OCI-LY7 (cell line): Measurements from ENCODE around the gene NQO2. TPM values are rescaled to one million over a fixed set of nuclear protein-coding genes. Genes with fewer than 3 reads are reported as not detected.

Source experiments
- Bru-seq: library from RNA; stranded (reverse); fragments of 400-500 nt; gene quantifications from one replicate; lab custom pipeline; 2021; lab: Mats Ljungman, UMichigan
- BruChase-seq, 2 experiments: library from RNA; stranded (reverse); fragments of 400-500 nt; gene quantifications; one replicate each; lab custom pipeline; 2021; lab: Mats Ljungman, UMichigan
- BruUV-seq: library from RNA; stranded (reverse); fragments of 400-500 nt; replicated peaks from 2 replicates; lab custom pipeline; 2021; lab: Mats Ljungman, UMichigan
- CTCF ChIA-PET: fragments of 300-600 bp; sonication (Branson Sonifier 250); formaldehyde crosslinking; loops from one replicate; lab custom pipeline; 2022; ENCODE audit warnings: antibody characterized with exemption; ENCODE audit not compliant: unreplicated experiment; lab: Charles Lee
- POLR2A ChIA-PET: fragments of 300-600 bp; sonication (Branson Sonifier 250); formaldehyde crosslinking; loops from one replicate; lab custom pipeline; 2022; ENCODE audit warnings: antibody characterized with exemption; lab: Charles Lee
- DNase-seq: peaks from one replicate; pipeline ENCODE4 v3.0.0-alpha.2; 2015; ENCODE audit warnings: low spot score
- H2AFZ ChIP-seq: fragments of 200-600 bp; sonication (generic), shearing (Covaris generic); 2 replicates; pipeline ENCODE4 v1.6.1; 2014; ENCODE audit warnings: mild to moderate bottlenecking, antibody characterized with exemption, low read length, moderate library complexity
- H3K27ac ChIP-seq: fragments of 200-600 bp; sonication (generic); 2 replicates; pipeline ENCODE4 v1.5.1; 2014; ENCODE audit warnings: mixed run types, low read depth, mild to moderate bottlenecking, moderate library complexity, low read length, inconsistent platforms; ENCODE audit not compliant: poor library complexity, severe bottlenecking
- H3K36me3 ChIP-seq: fragments of 200-600 bp; sonication (generic); 2 replicates; pipeline ENCODE4 v1.6.1; 2014; ENCODE audit warnings: mild to moderate bottlenecking, antibody characterized with exemption, low read length, moderate library complexity, mixed read lengths; ENCODE audit not compliant: insufficient read depth
- H3K4me1 ChIP-seq: fragments of 200-600 bp; sonication (generic); 2 replicates; pipeline ENCODE4 v1.5.1; 2014; ENCODE audit warnings: mild to moderate bottlenecking, low read length; ENCODE audit not compliant: insufficient read depth, poor library complexity, severe bottlenecking
- H3K4me2 ChIP-seq: fragments of 200-600 bp; sonication (generic); 2 replicates; pipeline ENCODE4 v1.6.1; 2014; ENCODE audit warnings: mild to moderate bottlenecking, low read length
- H3K4me3 ChIP-seq: fragments of 200-600 bp; sonication (generic); 2 replicates; pipeline ENCODE4 v1.5.1; 2014; ENCODE audit warnings: mild to moderate bottlenecking, low read depth, low read length; ENCODE audit not compliant: poor library complexity, severe bottlenecking
- H3K79me2 ChIP-seq: fragments of 200-600 bp; sonication (generic); 2 replicates; pipeline ENCODE4 v1.6.1; 2016; ENCODE audit warnings: low read depth, mild to moderate bottlenecking, low read length, moderate library complexity, mixed read lengths; ENCODE audit not compliant: insufficient read depth
- H3K9me2 ChIP-seq: fragments of 200-600 bp; sonication (generic); 2 replicates; pipeline ENCODE4 v1.6.1; 2016; ENCODE audit warnings: mild to moderate bottlenecking, low read length, mixed read lengths; ENCODE audit not compliant: insufficient read depth
- H3K9me3 ChIP-seq: fragments of 200-600 bp; sonication (generic); 2 replicates; pipeline ENCODE4 v1.6.1; 2014; ENCODE audit warnings: mild to moderate bottlenecking, mixed run types, low read length, mixed read lengths
- H4K20me1 ChIP-seq: fragments of 200-600 bp; sonication (generic); 2 replicates; pipeline ENCODE4 v1.6.1; 2014; ENCODE audit warnings: mild to moderate bottlenecking, antibody characterized with exemption, low read length, moderate library complexity, mixed read lengths; ENCODE audit not compliant: insufficient read depth
- EZH2phosphoT487 ChIP-seq: fragments of 200-600 bp; sonication (generic); IDR thresholded peaks from 2 replicates; pipeline ENCODE4 v1.6.1; 2018; ENCODE audit warnings: low read depth, borderline replicate concordance, mild to moderate bottlenecking, mixed run types, antibody characterized with exemption, low read length, moderate library complexity, mixed read lengths
- intact Hi-C: fragments of 100-400 bp; cut with micrococcal nuclease; formaldehyde crosslinking; loops from one replicate; pipeline ENCODE4 v1.10.0; 2022; ENCODE audit not compliant: unreplicated experiment
- long read RNA-seq: library from polyadenylated mRNA; stranded (forward); transcript quantifications from one replicate; pipeline ENCODE4 v2.0.0, GENCODE V29; 2022
- total RNA-seq, 2 experiments: library from RNA; depleted of rRNA in 1 of 2; stranded (reverse); fragments of >200 nt in 1 of 2; shearing (Covaris generic) in 1 of 2; gene quantifications; 2 replicates each; pipeline ENCODE4 v1.2.3, GENCODE V29; 2014 to 2022
- TF ChIP-seq, protein P1 (sequence below): fragments of 200-600 bp; sonication (generic); conservative IDR thresholded peaks from 2 replicates; pipeline ENCODE4 v1.5.1; 2014; ENCODE audit warnings: mild to moderate bottlenecking, antibody characterized with exemption, low read length, moderate library complexity, mixed read lengths

The NQO2 gene, protein sequence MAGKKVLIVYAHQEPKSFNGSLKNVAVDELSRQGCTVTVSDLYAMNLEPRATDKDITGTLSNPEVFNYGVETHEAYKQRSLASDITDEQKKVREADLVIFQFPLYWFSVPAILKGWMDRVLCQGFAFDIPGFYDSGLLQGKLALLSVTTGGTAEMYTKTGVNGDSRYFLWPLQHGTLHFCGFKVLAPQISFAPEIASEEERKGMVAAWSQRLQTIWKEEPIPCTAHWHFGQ
- total RNA-seq (2014; rRNA removed; shearing (Covaris generic)) (8.4 and 11.1 TPM in 2 replicates), total RNA-seq (2022) (9.9 and 12.2 TPM in 2 replicates), Bru-seq, nascent RNA (percentile 50 among the genes with signal in this experiment), BruChase-seq, experiment 1, labeled RNA remaining after a 6-hour chase (percentile 51 among the genes with signal in this experiment), BruChase-seq, experiment 2, labeled RNA remaining after a 2-hour chase (percentile 46 among the genes with signal in this experiment)
- long read RNA-seq, full-length matches to known transcripts: 7 of 18 reads
- long read RNA-seq, partial matches to known transcripts: 1 of 18 reads
- long read RNA-seq, other reads (novel, unspliced or antisense): 10 of 18 reads

DNA sequence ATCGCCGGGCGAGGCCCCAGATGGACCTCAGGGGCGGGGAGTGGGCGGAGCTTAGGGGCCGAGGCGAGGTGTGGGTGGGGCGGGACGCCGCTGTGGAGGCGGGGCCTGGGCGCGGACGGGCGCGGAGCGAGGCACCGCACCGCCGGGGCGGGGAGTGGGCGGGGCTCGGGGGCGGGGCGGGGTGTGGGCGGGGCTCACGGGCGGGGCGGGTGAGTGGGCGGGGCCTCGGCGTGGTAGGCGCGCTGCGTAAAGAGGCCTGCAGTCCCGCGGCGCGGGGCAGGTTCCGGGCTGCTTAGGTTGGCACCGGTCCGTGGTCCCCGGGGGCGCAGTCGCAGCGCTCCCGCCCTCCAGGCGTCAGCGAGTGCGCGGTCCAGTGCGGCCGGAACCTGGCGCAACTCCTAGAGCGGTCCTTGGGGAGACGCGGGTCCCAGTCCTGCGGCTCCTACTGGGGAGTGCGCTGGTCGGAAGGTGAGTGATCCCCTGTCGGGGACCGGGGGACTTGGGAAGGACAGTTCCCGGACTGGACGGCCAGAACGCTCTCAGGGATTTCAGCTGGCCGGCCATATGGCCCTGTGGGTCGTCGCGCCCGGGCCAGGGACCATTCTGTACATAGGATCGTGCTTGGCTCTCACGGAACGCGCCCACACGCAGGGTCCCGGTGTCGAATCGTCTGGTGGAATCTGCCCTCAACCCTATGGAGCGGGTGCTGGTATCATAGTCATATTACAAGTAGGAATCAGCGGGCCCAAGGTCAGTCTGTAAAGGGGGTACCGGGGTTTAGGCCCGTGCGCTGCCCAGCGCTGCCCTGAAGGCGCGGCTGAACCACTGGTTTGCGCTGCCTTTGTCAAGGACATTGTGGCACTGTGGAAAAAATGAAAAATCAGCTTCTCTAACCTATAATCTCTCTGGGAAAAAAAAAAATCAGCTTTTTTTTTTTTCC is at the start of gene NQO2:
Gene NQO2 (plus strand): TSS at position 277 of the 940 bp plus-strand sequence. CDS start 6,659 bp downstream, outside the sequence.
- Histone ChIP-seq H3K9me2 (no peaks in the 10 kb centered on the region), H3K36me3 (peaks cover 4% of the 10 kb centered on the region), H3K4me1 (peaks cover 18% of the 10 kb centered on the region), H3K79me2 (no peaks in the 10 kb centered on the region), H3K4me3 (peak within 1 kb of the TSS; percentile 89), H3K4me2 (peak within 1 kb of the TSS; percentile 96), H2AFZ (peak within 1 kb of the TSS; percentile 73), H3K27ac (peak within 1 kb of the TSS; percentile 29), H3K9me3 (no peaks in the 10 kb centered on the region), H4K20me1 (no peaks in the 10 kb centered on the region)
- TF ChIP-seq EZH2phosphoT487: no peak
- TF ChIP-seq, protein P1, sequence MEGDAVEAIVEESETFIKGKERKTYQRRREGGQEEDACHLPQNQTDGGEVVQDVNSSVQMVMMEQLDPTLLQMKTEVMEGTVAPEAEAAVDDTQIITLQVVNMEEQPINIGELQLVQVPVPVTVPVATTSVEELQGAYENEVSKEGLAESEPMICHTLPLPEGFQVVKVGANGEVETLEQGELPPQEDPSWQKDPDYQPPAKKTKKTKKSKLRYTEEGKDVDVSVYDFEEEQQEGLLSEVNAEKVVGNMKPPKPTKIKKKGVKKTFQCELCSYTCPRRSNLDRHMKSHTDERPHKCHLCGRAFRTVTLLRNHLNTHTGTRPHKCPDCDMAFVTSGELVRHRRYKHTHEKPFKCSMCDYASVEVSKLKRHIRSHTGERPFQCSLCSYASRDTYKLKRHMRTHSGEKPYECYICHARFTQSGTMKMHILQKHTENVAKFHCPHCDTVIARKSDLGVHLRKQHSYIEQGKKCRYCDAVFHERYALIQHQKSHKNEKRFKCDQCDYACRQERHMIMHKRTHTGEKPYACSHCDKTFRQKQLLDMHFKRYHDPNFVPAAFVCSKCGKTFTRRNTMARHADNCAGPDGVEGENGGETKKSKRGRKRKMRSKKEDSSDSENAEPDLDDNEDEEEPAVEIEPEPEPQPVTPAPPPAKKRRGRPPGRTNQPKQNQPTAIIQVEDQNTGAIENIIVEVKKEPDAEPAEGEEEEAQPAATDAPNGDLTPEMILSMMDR: no peak
- ChIA-PET POLR2A (interaction anchor here (0.6 to 3.7 kb wide), 12 partner anchors 10 to 1454 kb away, joined by 3 to 29 read pairs (median 4); no protein-coding TSS in a partner anchor), CTCF (interaction anchor here (0.6 to 1.0 kb wide), 5 partner anchors 27 to 1930 kb away, joined by 3 to 8 read pairs (median 4); no protein-coding TSS in a partner anchor)
- intact Hi-C loops: loop anchor here (1.0 to 5.0 kb wide), 5 partner anchors 23 to 257 kb away; partner anchors contain the start of genes BPHL and PSMG4
- peak; percentile 88 for DNase-seq
- BruUV-seq: no TSS peak

DNA sequence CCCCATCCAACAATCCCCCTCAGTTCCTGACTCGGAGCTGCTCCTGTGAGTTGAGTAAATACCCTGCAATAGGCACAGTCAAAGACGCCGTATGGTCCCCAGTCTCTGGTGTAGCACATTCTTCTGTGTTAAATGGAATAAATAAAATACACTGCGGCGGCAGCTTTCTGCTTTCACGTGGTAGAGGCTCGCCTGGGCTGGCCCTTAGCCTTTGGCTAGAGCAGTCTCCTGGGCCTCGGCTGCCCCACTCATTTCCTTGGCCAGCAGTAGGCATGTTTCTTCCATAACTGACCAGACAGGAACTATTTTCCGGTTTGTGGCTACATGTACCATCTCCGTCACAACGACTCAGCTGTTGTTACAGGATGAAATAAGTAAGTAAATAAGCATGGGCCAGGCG is 49.0 kb upstream of the NQO2 start:
- Histone ChIP-seq H3K4me1 (peaks cover 39% of the 10 kb centered on the region), H2AFZ (no peak overlapping the region), H3K4me2 (no peak overlapping the region), H3K9me2 (no peaks in the 10 kb centered on the region), H3K36me3 (no peaks in the 10 kb centered on the region), H3K79me2 (no peaks in the 10 kb centered on the region), H4K20me1 (no peaks in the 10 kb centered on the region), H3K4me3 (no peak overlapping the region), H3K9me3 (no peaks in the 10 kb centered on the region), H3K27ac (no peak overlapping the region)
- intact Hi-C loops: no loop called here
- BruUV-seq: no TSS peak
- ChIA-PET POLR2A (interaction anchor here (0.5 to 1.4 kb wide), 3 partner anchors 39 to 122 kb away, joined by 3 to 4 read pairs (median 3); no protein-coding TSS in a partner anchor), CTCF (interaction anchor here (1.4 kb wide), 1 partner anchor 39 kb away, joined by 5 read pairs; no protein-coding TSS in a partner anchor)
- no peak for TF ChIP-seq EZH2phosphoT487
- TF ChIP-seq, protein P1: no peak
- no peak for DNase-seq
